Activated naive CD8-positive, alpha-beta T cell treated with anti-CD3 and anti-CD28 coated beads, Interleukin-2, amount 50 U/mL, for 24 hours (primary cell): Measurements from ENCODE around the gene UBE3C.
"Not testable (repeated sequence)": the region's sequence is repeated elsewhere in the genome, so short reads cannot be mapped to it uniquely, and the experiment has no call there.

ENCODE experiments used
- ATAC-seq: fragments of 150-1000 bp; cut with Tn5 transposase; one replicate; pipeline ENCODE4 v1.10.0; 2021
- DNase-seq: peaks from one replicate; pipeline ENCODE4 v3.0.0; 2021
- H3K27ac Mint-ChIP-seq: one replicate; pipeline ENCODE4 v1.8.0; 2021; ENCODE audit warnings: mild to moderate bottlenecking, mixed read lengths
- H3K27me3 Mint-ChIP-seq: one replicate; pipeline ENCODE4 v1.8.0; 2021; ENCODE audit warnings: mixed read lengths
- H3K36me3 Mint-ChIP-seq: one replicate; pipeline ENCODE4 v1.8.0; 2021; ENCODE audit warnings: low read depth, mixed read lengths
- H3K4me1 Mint-ChIP-seq: one replicate; pipeline ENCODE4 v1.8.0; 2021; ENCODE audit warnings: mixed read lengths
- H3K4me3 Mint-ChIP-seq: one replicate; pipeline ENCODE4 v1.8.0; 2021; ENCODE audit warnings: mild to moderate bottlenecking, moderate library complexity, mixed read lengths
- H3K9me3 Mint-ChIP-seq: one replicate; pipeline ENCODE4 v1.8.0; 2021; ENCODE audit warnings: mixed read lengths

UBE3C gene

GRCh38 chr7:157121184-157121715, 17.5 kb upstream of the UBE3C start:
- Mint-ChIP-seq H3K4me3 (no peak overlapping the region), H3K27ac (no peak overlapping the region), H3K4me1 (no peaks in the 10 kb centered on the region), H3K9me3 (peaks cover 4% of the 10 kb centered on the region), H3K36me3 (no peaks in the 10 kb centered on the region), H3K27me3 (peaks cover 3% of the 10 kb centered on the region)
- no peak for ATAC-seq
- no peak for DNase-seq

DNA sequence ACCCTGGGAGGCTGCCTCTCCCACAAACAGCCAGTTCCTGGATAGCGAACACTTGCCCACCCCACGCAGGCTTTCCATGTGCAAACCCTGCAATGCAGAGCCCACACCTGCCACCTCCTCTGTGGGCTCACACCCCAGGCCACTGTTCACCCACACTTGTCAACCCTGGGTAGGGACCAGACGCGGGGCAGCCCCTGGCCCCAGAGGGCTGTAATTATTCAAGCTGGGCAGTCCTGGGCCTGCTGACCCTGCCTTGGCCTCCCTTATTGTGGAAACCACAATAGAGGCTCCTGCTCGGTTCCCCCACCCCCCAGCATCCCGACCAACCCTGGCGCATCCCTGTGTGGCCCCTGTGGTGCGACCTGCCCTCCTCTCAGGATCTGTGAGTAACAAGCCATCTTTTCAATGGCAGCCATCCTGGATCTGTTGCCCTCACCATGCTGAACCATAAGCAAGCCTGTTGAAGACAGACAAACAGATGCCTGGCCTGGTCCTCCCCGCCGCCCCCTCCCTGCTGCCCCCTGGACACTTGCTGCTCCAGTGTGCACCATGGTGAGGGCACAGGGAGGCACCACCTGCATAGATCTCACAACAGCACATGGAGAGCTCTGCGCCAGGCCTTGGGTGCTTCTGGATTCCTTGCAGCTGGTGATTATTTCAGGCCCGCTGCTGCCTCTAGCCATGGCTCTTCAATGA, 15.8 kb upstream of the UBE3C start:
- no peaks in the 10 kb centered on the region for H3K9me3 Mint-ChIP-seq
- no peak for ATAC-seq
- no peak overlapping the region for H3K27ac Mint-ChIP-seq

GRCh38 chr7:157124690-157125089, 14.0 kb upstream of the UBE3C start:
- ATAC-seq (no peak), DNase-seq (no peak)
- Mint-ChIP-seq H3K27me3 (peaks cover 4% of the 10 kb centered on the region), H3K36me3 (no peaks in the 10 kb centered on the region), H3K4me3 (no peak overlapping the region), H3K4me1 (no peaks in the 10 kb centered on the region), H3K9me3 (no peaks in the 10 kb centered on the region), H3K27ac (no peak overlapping the region)

More for the DNA sequence above, 15.8 kb upstream of the UBE3C start:
- H3K27me3 Mint-ChIP-seq = no peaks in the 10 kb centered on the region
- no peak overlapping the region for H3K4me3 Mint-ChIP-seq
- DNase-seq = no peak
- H3K36me3 Mint-ChIP-seq = no peaks in the 10 kb centered on the region
- H3K4me1 Mint-ChIP-seq = no peaks in the 10 kb centered on the region

GRCh38 chr7:157125376-157126223, 13.1 kb upstream of the UBE3C start:
- H3K4me3 Mint-ChIP-seq = no peak overlapping the region

GRCh38 chr7:157126921-157127320, 11.8 kb upstream of the UBE3C start:
- no peaks in the 10 kb centered on the region for H3K4me1 Mint-ChIP-seq
- no peak overlapping the region for H3K4me3 Mint-ChIP-seq
- H3K9me3 Mint-ChIP-seq = no peaks in the 10 kb centered on the region
- no peak overlapping the region for H3K27ac Mint-ChIP-seq
- no peak for ATAC-seq
- H3K27me3 Mint-ChIP-seq = peaks cover 10% of the 10 kb centered on the region
- DNase-seq = no peak
- H3K36me3 Mint-ChIP-seq = no peaks in the 10 kb centered on the region

More at GRCh38 chr7:157125376-157126223, 13.1 kb upstream of the UBE3C start:
- Mint-ChIP-seq H3K27me3 (peaks cover 8% of the 10 kb centered on the region), H3K27ac (no peak overlapping the region), H3K9me3 (no peaks in the 10 kb centered on the region), H3K36me3 (no peaks in the 10 kb centered on the region), H3K4me1 (no peaks in the 10 kb centered on the region)
- no peak for DNase-seq
- no peak for ATAC-seq

- Mint-ChIP-seq H3K27me3 (peaks cover 10% of the 10 kb centered on the region), H3K4me1 (no peaks in the 10 kb centered on the region), H3K36me3 (no peaks in the 10 kb centered on the region), H3K9me3 (no peaks in the 10 kb centered on the region), H3K4me3 (no peak overlapping the region), H3K27ac (no peak overlapping the region)
- DNase-seq (no peak), ATAC-seq (no peak)
Measured at GRCh38 chr7:157129200-157129599, 9.5 kb upstream of the UBE3C start.

DNA sequence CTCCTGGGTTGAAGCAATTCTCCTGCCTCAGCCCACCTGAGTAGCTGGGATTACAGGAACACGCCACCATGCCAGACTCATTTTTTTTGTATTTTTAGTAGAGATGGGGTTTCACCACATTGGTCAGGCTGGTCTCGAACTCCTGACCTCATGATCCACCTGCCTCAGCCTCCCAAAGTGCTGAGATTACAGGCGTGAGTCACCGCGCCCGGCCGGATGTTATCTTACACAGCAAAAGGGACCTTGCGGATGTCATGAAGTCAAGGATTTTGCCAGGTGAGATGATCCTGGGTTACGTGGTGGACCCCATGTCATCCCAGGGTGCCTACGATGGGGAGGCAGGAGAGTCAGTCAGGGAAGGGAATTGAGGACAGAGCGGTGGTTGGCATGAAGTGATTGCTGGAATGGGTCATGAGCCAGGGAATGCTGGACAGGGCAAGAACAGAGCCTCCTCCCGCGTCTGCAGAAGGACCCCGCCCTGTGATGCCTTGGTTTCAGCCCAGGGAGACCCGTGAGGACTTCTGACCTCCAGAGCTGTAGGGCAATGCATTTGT, 8.7 kb upstream of the UBE3C start:
- Mint-ChIP-seq H3K36me3 (no peaks in the 10 kb centered on the region), H3K4me1 (no peaks in the 10 kb centered on the region), H3K27me3 (peaks cover 10% of the 10 kb centered on the region), H3K27ac (no peak overlapping the region), H3K4me3 (no peak overlapping the region), H3K9me3 (no peaks in the 10 kb centered on the region)
- DNase-seq = no peak
- no peak for ATAC-seq

DNA sequence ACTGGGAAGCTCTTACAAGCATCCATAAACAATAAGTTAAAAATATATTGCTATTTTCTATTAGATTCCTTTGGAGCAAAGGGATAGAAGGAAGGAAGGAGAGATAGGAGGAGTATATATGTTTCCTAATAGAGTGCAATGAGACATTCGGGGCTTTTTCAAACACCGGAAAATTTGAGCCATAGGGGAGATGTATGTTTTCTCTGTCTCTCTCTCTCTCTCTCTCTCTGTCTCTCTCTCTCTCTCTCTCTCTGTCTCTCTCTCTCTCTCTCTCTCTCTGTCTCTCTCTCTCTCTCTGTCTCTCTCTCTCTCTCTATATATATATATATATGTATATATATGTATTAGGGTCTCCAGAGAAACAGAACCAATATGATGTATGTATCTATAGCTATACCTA, 7.9 kb upstream of the UBE3C start:
- not testable (repeated sequence) for H3K9me3 Mint-ChIP-seq, ATAC-seq, H3K4me3 Mint-ChIP-seq, H3K4me1 Mint-ChIP-seq, DNase-seq, H3K36me3 Mint-ChIP-seq, H3K27ac Mint-ChIP-seq
- peaks cover 10% of the 10 kb centered on the region for H3K27me3 Mint-ChIP-seq

GRCh38 chr7:157132796-157133195, 5.9 kb upstream of the UBE3C start:
- no peak for ATAC-seq

DNA sequence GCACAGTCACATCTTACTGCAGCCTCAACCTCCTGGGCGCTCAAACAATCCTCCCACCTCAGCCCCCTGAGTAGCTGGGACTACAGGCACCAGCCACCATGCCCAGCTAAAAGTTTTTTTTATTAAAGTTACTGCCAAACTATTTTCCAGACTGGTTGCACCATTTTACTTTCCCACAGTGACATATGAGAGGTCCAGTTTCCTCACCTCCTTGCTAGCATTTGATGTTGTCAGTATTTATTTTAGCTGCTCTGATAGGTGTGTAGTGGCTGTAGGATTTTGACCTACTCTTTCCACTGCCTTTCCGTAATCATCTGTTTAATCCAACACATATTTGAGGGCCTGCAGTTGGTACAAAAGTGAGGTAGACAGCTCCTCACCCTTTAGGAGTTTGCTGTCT, 5.4 kb upstream of the UBE3C start:
- Mint-ChIP-seq H3K9me3 (no peaks in the 10 kb centered on the region), H3K36me3 (no peaks in the 10 kb centered on the region), H3K4me3 (no peak overlapping the region), H3K27me3 (peaks cover 10% of the 10 kb centered on the region), H3K27ac (no peak overlapping the region), H3K4me1 (peaks cover 5% of the 10 kb centered on the region)
- ATAC-seq (no peak), DNase-seq (no peak)

More at GRCh38 chr7:157132796-157133195, 5.9 kb upstream of the UBE3C start:
- peaks cover 10% of the 10 kb centered on the region for H3K27me3 Mint-ChIP-seq
- DNase-seq = no peak
- no peak overlapping the region for H3K4me3 Mint-ChIP-seq
- H3K36me3 Mint-ChIP-seq = no peaks in the 10 kb centered on the region
- no peak overlapping the region for H3K27ac Mint-ChIP-seq
- H3K4me1 Mint-ChIP-seq = peaks cover 5% of the 10 kb centered on the region
- H3K9me3 Mint-ChIP-seq = no peaks in the 10 kb centered on the region

- peak overlapping the region; percentile 58 for H3K27ac Mint-ChIP-seq
- H3K4me1 Mint-ChIP-seq = peaks cover 19% of the 10 kb centered on the region
Measured at GRCh38 chr7:157136372-157136771, 2.4 kb upstream of the UBE3C start.

DNA sequence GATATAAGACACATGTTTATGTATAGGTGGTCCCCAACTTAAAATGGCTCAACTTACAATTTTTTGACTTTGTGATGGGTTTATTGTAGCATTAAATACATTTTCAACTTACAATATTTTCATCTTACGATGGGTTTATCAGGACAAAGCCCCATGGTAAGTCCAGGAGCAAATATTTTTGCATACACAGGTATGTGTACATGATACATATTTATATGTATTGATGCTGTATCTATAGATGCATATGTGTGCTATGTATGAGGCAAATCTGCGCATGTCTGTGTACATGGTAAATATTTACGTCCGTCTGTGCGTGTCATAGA, 664 bp upstream of the UBE3C start:
- H3K4me3 Mint-ChIP-seq = peak overlapping the region; percentile 68

More at GRCh38 chr7:157136372-157136771, 2.4 kb upstream of the UBE3C start:
- Mint-ChIP-seq H3K4me3 (no peak overlapping the region), H3K36me3 (peaks cover 17% of the 10 kb centered on the region), H3K27me3 (peaks cover 1% of the 10 kb centered on the region), H3K9me3 (no peaks in the 10 kb centered on the region)
- DNase-seq (no peak), ATAC-seq (no peak)

DNA sequence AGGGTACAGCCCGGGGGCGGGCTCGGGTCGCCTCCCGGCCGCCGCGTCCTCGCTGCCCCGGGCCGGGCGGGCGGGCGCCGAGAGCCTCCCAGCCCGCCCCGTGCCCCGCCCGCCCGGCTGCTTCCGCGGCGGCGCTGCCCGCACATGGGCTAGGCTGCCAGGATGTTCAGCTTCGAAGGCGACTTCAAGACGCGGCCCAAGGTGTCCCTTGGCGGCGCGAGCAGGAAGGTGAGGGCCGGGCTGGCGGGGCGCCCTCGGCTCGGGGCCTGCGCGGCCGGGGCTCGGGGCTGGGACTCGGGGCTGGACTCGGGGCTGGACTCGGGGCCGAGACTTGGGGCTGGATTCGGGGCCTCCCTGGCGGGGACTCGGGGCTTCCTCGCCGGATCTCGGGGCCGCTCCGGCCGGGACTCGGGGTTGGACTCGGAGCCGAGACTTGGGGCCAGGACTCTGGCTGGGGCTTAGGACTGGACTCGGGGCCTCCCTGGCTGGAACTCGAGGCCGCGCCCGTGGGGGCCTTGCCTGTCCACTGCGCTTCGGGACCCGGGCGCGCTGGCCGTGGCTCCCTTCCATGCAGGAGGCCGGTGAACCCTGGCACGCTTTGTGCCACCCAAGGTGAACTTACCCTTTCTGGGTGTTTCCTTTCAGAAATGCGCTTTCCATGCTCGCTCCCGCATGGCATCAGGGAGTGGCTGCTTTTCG, 534 bp downstream of the UBE3C start:
- Mint-ChIP-seq H3K27me3 (no peaks in the 10 kb centered on the region), H3K36me3 (peaks cover 39% of the 10 kb centered on the region), H3K4me1 (peaks cover 43% of the 10 kb centered on the region), H3K9me3 (no peaks in the 10 kb centered on the region), H3K4me3 (peak overlapping the region; percentile 83), H3K27ac (peak overlapping the region; percentile 81)
- peak; percentile 53 for ATAC-seq
- peak; percentile 51 for DNase-seq

More for the DNA sequence above, 664 bp upstream of the UBE3C start:
- DNase-seq (no peak), ATAC-seq (no peak)
- Mint-ChIP-seq H3K27me3 (no peaks in the 10 kb centered on the region), H3K4me1 (peaks cover 32% of the 10 kb centered on the region), H3K27ac (peak overlapping the region; percentile 82), H3K9me3 (no peaks in the 10 kb centered on the region), H3K36me3 (peaks cover 29% of the 10 kb centered on the region)

- Mint-ChIP-seq H3K4me1 (peaks cover 49% of the 10 kb centered on the region), H3K4me3 (peak overlapping the region; percentile 83), H3K27ac (peak overlapping the region; percentile 81), H3K9me3 (no peaks in the 10 kb centered on the region), H3K36me3 (peaks cover 45% of the 10 kb centered on the region), H3K27me3 (no peaks in the 10 kb centered on the region)
- ATAC-seq (no peak), DNase-seq (peak; percentile 14)
Measured at GRCh38 chr7:157139810-157140510, 1.2 kb downstream of the UBE3C start.
